Neural cell (in vitro differentiated cells): ENCODE measurements around the gene FREM2. TPM values are rescaled to one million over a fixed set of nuclear protein-coding genes. Genes with fewer than 3 reads are reported as not detected.

Experiments used
- H2AFZ ChIP-seq: fragments of 200-600, 300-800 bp; sonication (generic), shearing (Covaris generic); 2 replicates; pipeline ENCODE4 v1.6.0; 2014; ENCODE audit warnings: low read depth, mild to moderate bottlenecking, antibody characterized with exemption, low read length, moderate library complexity
- H3F3A ChIP-seq: fragments of 200-600 bp; shearing (Covaris generic); 2 replicates; pipeline ENCODE4 v1.6.1; 2016; ENCODE audit warnings: mild to moderate bottlenecking, moderate library complexity, mixed read lengths, antibody characterized with exemption, low read length; ENCODE audit not compliant: insufficient read depth, poor library complexity, severe bottlenecking
- H3K27ac ChIP-seq: fragments of 200-600, 300-800 bp; sonication (generic), shearing (Covaris generic); 2 replicates; pipeline ENCODE4 v1.5.1; 2014; ENCODE audit warnings: mild to moderate bottlenecking, low read length, moderate library complexity
- H3K27me3 ChIP-seq: fragments of 300-800, 200-600 bp; sonication (generic), shearing (Covaris generic); 2 replicates; pipeline ENCODE4 v1.6.0; 2014; ENCODE audit warnings: mild to moderate bottlenecking, low read depth, low read length, moderate library complexity; ENCODE audit not compliant: insufficient read depth
- H3K36me3 ChIP-seq: fragments of 300-800, 200-600 bp; sonication (generic), shearing (Covaris generic); 2 replicates; pipeline ENCODE4 v1.5.1; 2014; ENCODE audit warnings: mild to moderate bottlenecking, antibody characterized with exemption, low read length, moderate library complexity; ENCODE audit not compliant: insufficient read depth
- H3K4me2 ChIP-seq: fragments of 300-800, 200-600 bp; sonication (generic), shearing (Covaris generic); 2 replicates; pipeline ENCODE4 v1.6.0; 2014; ENCODE audit warnings: mild to moderate bottlenecking, low read length
- H3K4me3 ChIP-seq: fragments of 300-800, 200-600 bp; sonication (generic), shearing (Covaris generic); 2 replicates; pipeline ENCODE4 v1.5.1; 2014; ENCODE audit warnings: mild to moderate bottlenecking, low read length, moderate library complexity
- H3K79me2 ChIP-seq: fragments of 200-600 bp; shearing (Covaris generic); replicated peaks from 2 replicates; pipeline ENCODE4 v1.6.0; 2014; ENCODE audit warnings: mild to moderate bottlenecking, low read length, moderate library complexity; ENCODE audit not compliant: insufficient read depth
- H3K9ac ChIP-seq: fragments of 300-800, 200-600 bp; sonication (generic), shearing (Covaris generic); 2 replicates; pipeline ENCODE4 v1.6.1; 2016; ENCODE audit warnings: mild to moderate bottlenecking, low read length, mixed read lengths
- H3K9me2 ChIP-seq: fragments of 200-600 bp; shearing (Covaris generic); 2 replicates; pipeline ENCODE4 v1.6.1; 2016; ENCODE audit warnings: mild to moderate bottlenecking, low read length, mixed read lengths; ENCODE audit not compliant: insufficient read depth
- H3K9me3 ChIP-seq: fragments of 200-600, 300-800 bp; sonication (generic), shearing (Covaris generic); 2 replicates; pipeline ENCODE4 v1.6.1; 2016; ENCODE audit warnings: mild to moderate bottlenecking, mixed run types, low read length, moderate library complexity, mixed read lengths
- H4K20me1 ChIP-seq: fragments of 200-600 bp; shearing (Covaris generic); 2 replicates; pipeline ENCODE4 v1.6.1; 2016; ENCODE audit warnings: mild to moderate bottlenecking, mixed run types; ENCODE audit not compliant: insufficient read depth
- EP300 ChIP-seq: fragments of 450-650 bp; conservative IDR thresholded peaks from 2 replicates; pipeline ENCODE4 v1.6.1; 2014; ENCODE audit warnings: antibody characterized with exemption, mild to moderate bottlenecking, moderate library complexity; ENCODE audit not compliant: poor library complexity, severe bottlenecking
- EZH2 ChIP-seq: fragments of 200-600, 300-800 bp; shearing (Covaris generic), sonication (generic); IDR thresholded peaks from 2 replicates; pipeline ENCODE4 v1.6.1; 2014; ENCODE audit warnings: antibody characterized with exemption, low read length, borderline replicate concordance, mild to moderate bottlenecking; ENCODE audit not compliant: insufficient read depth, poor library complexity, severe bottlenecking
- MXI1 ChIP-seq: fragments of 450-650 bp; conservative IDR thresholded peaks from 2 replicates; pipeline ENCODE4 v1.6.1; 2014; ENCODE audit warnings: antibody characterized with exemption, mild to moderate bottlenecking; ENCODE audit not compliant: poor library complexity, severe bottlenecking
- POLR2AphosphoS5 ChIP-seq: IDR thresholded peaks from 2 replicates; pipeline ENCODE4 v1.6.1; 2012
- RAD21 ChIP-seq: fragments of 450-650 bp; conservative IDR thresholded peaks from 2 replicates; pipeline ENCODE4 v1.6.1; 2014; ENCODE audit warnings: antibody characterized with exemption, mild to moderate bottlenecking, moderate library complexity
- SMC3 ChIP-seq: fragments of 450-650 bp; conservative IDR thresholded peaks from 2 replicates; pipeline ENCODE4 v1.6.1; 2014; ENCODE audit warnings: antibody characterized with exemption, mild to moderate bottlenecking, moderate library complexity; ENCODE audit not compliant: poor library complexity
- TAF1 ChIP-seq: IDR thresholded peaks from 2 replicates; pipeline ENCODE4 v1.6.1; 2012; ENCODE audit warnings: low read depth
- polyA plus RNA-seq: library from polyadenylated mRNA; depleted of rRNA; stranded (reverse); fragments of >200 nt; gene quantifications from 2 replicates; pipeline ENCODE4 v1.2.3, GENCODE V29; 2014
- TF ChIP-seq, protein P1 (sequence below): fragments of 450-650 bp; IDR thresholded peaks from 2 replicates; pipeline ENCODE4 v1.5.1; 2014; ENCODE audit warnings: antibody characterized with exemption, mild to moderate bottlenecking, moderate library complexity; ENCODE audit not compliant: poor library complexity, severe bottlenecking
- TF ChIP-seq, protein P2 (sequence below): IDR thresholded peaks from 2 replicates; pipeline ENCODE4 v1.6.1; 2012; ENCODE audit warnings: borderline replicate concordance

The FREM2 gene
- polyA plus RNA-seq, 1 donor from 2014 or later: 0.19 TPM

DNA sequence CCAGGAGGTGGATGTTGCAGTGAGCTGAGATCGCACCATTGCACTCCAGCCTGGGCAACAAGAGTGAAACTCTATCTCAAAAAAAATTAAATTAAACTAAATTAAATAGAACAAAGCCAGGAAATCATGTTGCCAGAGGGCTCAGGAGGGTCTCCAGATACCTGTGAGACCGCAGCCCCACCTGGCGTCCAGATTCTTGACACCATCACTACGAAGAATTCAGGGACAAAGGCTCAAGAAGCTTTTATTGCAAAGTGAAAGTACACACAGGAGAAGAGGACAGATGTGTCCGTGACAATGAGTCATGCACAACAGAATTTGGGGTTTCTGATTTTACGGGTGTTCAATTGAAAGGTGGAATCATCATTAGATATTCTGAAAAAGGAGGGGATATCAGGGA, 227.2 kb downstream of the FREM2 start:
- Histone ChIP-seq H3K36me3 (no peaks in the 10 kb centered on the region), H3K4me2 (no peak overlapping the region), H4K20me1 (no peaks in the 10 kb centered on the region), H2AFZ (no peak overlapping the region), H3K9me2 (no peaks in the 10 kb centered on the region), H3K9me3 (no peaks in the 10 kb centered on the region), H3K27me3 (no peaks in the 10 kb centered on the region), H3K4me3 (no peak overlapping the region), H3K9ac (no peak overlapping the region), H3K27ac (no peak overlapping the region), H3F3A (no peaks in the 10 kb centered on the region), H3K79me2 (no peaks in the 10 kb centered on the region)
- TF ChIP-seq, protein P1, sequence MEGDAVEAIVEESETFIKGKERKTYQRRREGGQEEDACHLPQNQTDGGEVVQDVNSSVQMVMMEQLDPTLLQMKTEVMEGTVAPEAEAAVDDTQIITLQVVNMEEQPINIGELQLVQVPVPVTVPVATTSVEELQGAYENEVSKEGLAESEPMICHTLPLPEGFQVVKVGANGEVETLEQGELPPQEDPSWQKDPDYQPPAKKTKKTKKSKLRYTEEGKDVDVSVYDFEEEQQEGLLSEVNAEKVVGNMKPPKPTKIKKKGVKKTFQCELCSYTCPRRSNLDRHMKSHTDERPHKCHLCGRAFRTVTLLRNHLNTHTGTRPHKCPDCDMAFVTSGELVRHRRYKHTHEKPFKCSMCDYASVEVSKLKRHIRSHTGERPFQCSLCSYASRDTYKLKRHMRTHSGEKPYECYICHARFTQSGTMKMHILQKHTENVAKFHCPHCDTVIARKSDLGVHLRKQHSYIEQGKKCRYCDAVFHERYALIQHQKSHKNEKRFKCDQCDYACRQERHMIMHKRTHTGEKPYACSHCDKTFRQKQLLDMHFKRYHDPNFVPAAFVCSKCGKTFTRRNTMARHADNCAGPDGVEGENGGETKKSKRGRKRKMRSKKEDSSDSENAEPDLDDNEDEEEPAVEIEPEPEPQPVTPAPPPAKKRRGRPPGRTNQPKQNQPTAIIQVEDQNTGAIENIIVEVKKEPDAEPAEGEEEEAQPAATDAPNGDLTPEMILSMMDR: no peak
- TF ChIP-seq EP300 (no peak), SMC3 (no peak), EZH2 (no peak), RAD21 (no peak)

DNA sequence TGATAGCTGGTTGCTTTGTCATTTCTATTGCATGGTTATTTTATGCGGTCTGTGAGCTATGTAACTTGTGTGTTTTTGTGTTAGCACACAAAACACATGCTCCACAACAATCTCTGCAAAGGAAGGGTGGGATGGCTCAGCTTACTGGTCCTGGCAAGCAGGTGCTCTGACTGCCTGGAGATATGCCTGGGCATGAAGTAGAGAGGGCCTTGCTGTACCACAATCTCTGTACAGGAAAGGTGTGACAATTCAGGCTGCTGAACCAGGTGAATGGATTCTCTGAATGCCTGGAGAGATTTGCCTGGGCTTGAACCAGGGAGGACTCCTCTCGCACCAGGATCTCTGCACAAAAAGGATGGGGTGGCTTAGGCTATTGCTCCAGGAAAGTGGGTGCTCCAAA, 234.2 kb downstream of the FREM2 start:
- no peak overlapping the region for H3K27ac ChIP-seq
- H3K4me3 ChIP-seq: no peak overlapping the region
- TF ChIP-seq, protein P2, sequence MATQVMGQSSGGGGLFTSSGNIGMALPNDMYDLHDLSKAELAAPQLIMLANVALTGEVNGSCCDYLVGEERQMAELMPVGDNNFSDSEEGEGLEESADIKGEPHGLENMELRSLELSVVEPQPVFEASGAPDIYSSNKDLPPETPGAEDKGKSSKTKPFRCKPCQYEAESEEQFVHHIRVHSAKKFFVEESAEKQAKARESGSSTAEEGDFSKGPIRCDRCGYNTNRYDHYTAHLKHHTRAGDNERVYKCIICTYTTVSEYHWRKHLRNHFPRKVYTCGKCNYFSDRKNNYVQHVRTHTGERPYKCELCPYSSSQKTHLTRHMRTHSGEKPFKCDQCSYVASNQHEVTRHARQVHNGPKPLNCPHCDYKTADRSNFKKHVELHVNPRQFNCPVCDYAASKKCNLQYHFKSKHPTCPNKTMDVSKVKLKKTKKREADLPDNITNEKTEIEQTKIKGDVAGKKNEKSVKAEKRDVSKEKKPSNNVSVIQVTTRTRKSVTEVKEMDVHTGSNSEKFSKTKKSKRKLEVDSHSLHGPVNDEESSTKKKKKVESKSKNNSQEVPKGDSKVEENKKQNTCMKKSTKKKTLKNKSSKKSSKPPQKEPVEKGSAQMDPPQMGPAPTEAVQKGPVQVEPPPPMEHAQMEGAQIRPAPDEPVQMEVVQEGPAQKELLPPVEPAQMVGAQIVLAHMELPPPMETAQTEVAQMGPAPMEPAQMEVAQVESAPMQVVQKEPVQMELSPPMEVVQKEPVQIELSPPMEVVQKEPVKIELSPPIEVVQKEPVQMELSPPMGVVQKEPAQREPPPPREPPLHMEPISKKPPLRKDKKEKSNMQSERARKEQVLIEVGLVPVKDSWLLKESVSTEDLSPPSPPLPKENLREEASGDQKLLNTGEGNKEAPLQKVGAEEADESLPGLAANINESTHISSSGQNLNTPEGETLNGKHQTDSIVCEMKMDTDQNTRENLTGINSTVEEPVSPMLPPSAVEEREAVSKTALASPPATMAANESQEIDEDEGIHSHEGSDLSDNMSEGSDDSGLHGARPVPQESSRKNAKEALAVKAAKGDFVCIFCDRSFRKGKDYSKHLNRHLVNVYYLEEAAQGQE: no peak
- TF ChIP-seq RAD21: no peak
- no peak for TF ChIP-seq EP300
- no peak for TF ChIP-seq TAF1
- no peak for TF ChIP-seq MXI1
- no peak for TF ChIP-seq SMC3
- TF ChIP-seq EZH2: no peak
- TF ChIP-seq, protein P1: no peak
- no peak for TF ChIP-seq POLR2AphosphoS5
- no peaks in the 10 kb centered on the region for H3F3A ChIP-seq
- no peaks in the 10 kb centered on the region for H3K36me3 ChIP-seq
- H3K4me2 ChIP-seq: no peak overlapping the region
- no peaks in the 10 kb centered on the region for H3K27me3 ChIP-seq
- no peak overlapping the region for H2AFZ ChIP-seq
- no peaks in the 10 kb centered on the region for H3K9me2 ChIP-seq
- no peaks in the 10 kb centered on the region for H3K79me2 ChIP-seq
- H3K9me3 ChIP-seq: no peaks in the 10 kb centered on the region
- no peak overlapping the region for H3K9ac ChIP-seq
- no peaks in the 10 kb centered on the region for H4K20me1 ChIP-seq
